ENCODE data around the gene PIN1. TPM values are rescaled to one million over a fixed set of nuclear protein-coding genes. Genes with fewer than 3 reads are reported as not detected.

The PIN1 gene
- total and polyA plus RNA-seq, 2 of the 8 experiments (the other 6 are each of a cell fraction or from before 2014, with no cell fraction given): 78.3 to 90.8 TPM

DNA sequence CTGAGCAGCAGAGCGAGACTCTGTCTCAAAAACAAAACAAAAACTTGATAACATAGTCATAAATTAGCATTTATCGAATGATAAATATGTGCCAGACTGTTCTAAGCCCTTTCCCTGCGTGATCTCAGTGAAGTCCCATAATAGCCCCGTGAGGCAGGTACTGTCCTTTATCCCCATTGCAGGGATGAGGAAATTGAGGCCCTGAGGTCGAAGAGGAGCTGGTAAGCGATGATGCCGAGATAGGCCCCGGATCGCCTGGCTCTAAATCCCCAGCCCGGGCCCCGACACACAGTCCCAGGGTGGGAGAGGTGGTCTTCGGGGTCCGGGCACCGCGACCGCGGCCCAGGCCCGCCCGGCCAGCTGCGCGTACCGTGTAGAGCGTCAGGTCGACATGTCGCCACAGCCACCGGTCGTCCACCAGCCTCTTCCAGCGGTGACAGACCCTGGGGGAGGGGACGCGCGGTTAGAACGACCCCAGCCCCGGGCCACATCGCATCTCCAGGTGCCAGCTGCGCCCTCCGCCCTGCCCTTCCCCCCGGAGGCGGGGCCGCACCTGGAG, 16.9 kb upstream of the PIN1 start:
- Histone ChIP-seq H3K23ac (ENCODE audit: insufficient read length) (no peak overlapping the region), H2BK15ac (ENCODE audit: low read length) (no peak overlapping the region), H3K27me3 (replicated peaks in 1 of 4; ENCODE audit: control insufficient read depth in 3 of 4, extremely low read depth in 1 of 4, insufficient read depth in 3 of 4, low read length in 3 of 4) (no peaks in the 10 kb centered on the region), H2BK12ac (ENCODE audit: low read depth, low read length) (no peak overlapping the region), H3K27ac (ENCODE audit: low read depth, low read length) (peak overlapping the region; percentile 91), H4K8ac (ENCODE audit: extremely low read depth, insufficient read depth, low read length) (no peak overlapping the region), H3K4me1 (replicated peaks in 1 of 4; ENCODE audit: control insufficient read depth in 3 of 4, insufficient read depth in 4 of 4, low read length in 3 of 4) (peaks cover 2 to 5% (median 3%) of the 10 kb centered on the region in 4 experiments; a peak in 6 of 7 replicates), H3K4me2 (ENCODE audit: insufficient read depth in 1 of 2, low read depth in 2 of 2, low read length in 2 of 2) (peak overlapping the region; percentile 81 to 86), H3K23me2 (ENCODE audit: low read depth, low read length) (peaks cover 4% of the 10 kb centered on the region), H2BK20ac (ENCODE audit: low read length) (no peak overlapping the region), H3K36me3 (ENCODE audit: control insufficient read depth in 2 of 4, insufficient read depth in 4 of 4, low read length in 3 of 4) (peaks cover 0 to 3% (median 0%) of the 10 kb centered on the region in 4 experiments; a peak in 2 of 8 replicates), H3K4ac (replicated peaks; ENCODE audit: insufficient read length, low read depth, low read length) (no peak overlapping the region), H2AFZ (ENCODE audit: low read length) (no peak overlapping the region), H3K9me3 (ENCODE audit: insufficient read depth in 2 of 2, low read depth in 1 of 2, low read length in 1 of 2) (0 out of 4 replicates have a peak, but pooled peaks cover 2 to 5% of the 10 kb centered on the region in 2 experiments), H4K20me1 (replicated peaks in 1 of 2; ENCODE audit: control insufficient read depth in 1 of 2, insufficient read depth in 2 of 2, low read length in 2 of 2) (no peaks in the 10 kb centered on the region), H3K9ac (replicated peaks in 1 of 4; ENCODE audit: extremely low read depth in 1 of 4, low read depth in 3 of 4, low read length in 3 of 4) (peak overlapping the region; percentile 76 to 91 (median 87)), H3K79me1 (ENCODE audit: low read depth, low read length) (peaks cover 3% of the 10 kb centered on the region; the same call in 1 of the 2 replicates), H2BK5ac (ENCODE audit: low read depth, low read length) (peak overlapping the region; percentile 71), H2BK120ac (replicated peaks; ENCODE audit: low read depth, low read length) (no peak overlapping the region), H3K4me3 (ENCODE audit: extremely low read depth in 1 of 4, insufficient read depth in 2 of 4, low read depth in 3 of 4, low read length in 4 of 4) (peak overlapping the region; percentile 73 to 91 (median 83)), H3K18ac (ENCODE audit: extremely low read depth, low read length) (no peak overlapping the region), H3K79me2 (ENCODE audit: control insufficient read depth in 1 of 2, insufficient read depth in 2 of 2, low read length in 2 of 2) (peaks cover 0 to 37% of the 10 kb centered on the region in 2 experiments; a peak in 2 of 4 replicates), H3K14ac (ENCODE audit: insufficient read length) (no peak overlapping the region), H3K56ac (replicated peaks; ENCODE audit: insufficient read length, low read depth, low read length) (peak overlapping the region; percentile 99), H2AK5ac (ENCODE audit: low read depth, low read length) (no peak overlapping the region), H4K91ac (replicated peaks; ENCODE audit: insufficient read length, low read length) (no peak overlapping the region), H4K5ac (ENCODE audit: insufficient read length, low read depth, low read length) (no peak overlapping the region)
- CTCF ChIA-PET (ENCODE audit: partially characterized antibody): no interaction called here
- FAIRE-seq (no peak), DNase-seq (ENCODE audit: low read depth in 1 of 2, low spot score in 2 of 2) (no peak)
- WGBS, 2 experiments (ENCODE audit: extremely low coverage in 1 of 2, insufficient coverage in 1 of 2, insufficient read length in 1 of 2, insufficient replicate concordance in 2 of 2, low coverage in 1 of 2, low lambda C conversion rate in 2 of 2, missing lambda C conversion rate in 1 of 2): 7% methylated on average over 34 of the region's 39 CpGs; no CpG with 5 or more reads in 1 of the 2 experiments
- POLR2A ChIA-PET (ENCODE audit: partially characterized antibody): interaction anchor here (0.7 to 2.1 kb wide), 10 partner anchors 9 to 689 kb away, joined by 3 to 11 read pairs (median 6); partner anchors contain the start of gene UBL5
- TF ChIP-seq HDAC6 (IDR thresholded peaks at IDR 0.05; ENCODE audit: low read depth, low read length): no peak
- TF ChIP-seq SAP30 (IDR thresholded peaks at IDR 0.05; ENCODE audit: insufficient read depth, insufficient replicate concordance, low read length): no peak
- peak; percentile 81 for TF ChIP-seq ASH2L (IDR thresholded peaks at IDR 0.05; ENCODE audit: low read length)
